Neural progenitor cell (in vitro differentiated cells): Measurements from ENCODE around the gene NT5DC1.

Experiments used
- EZH2 ChIP-seq: fragments of 200-600 bp; sonication (generic); IDR thresholded peaks from 2 replicates; pipeline ENCODE4 v1.6.1; 2017; ENCODE audit warnings: antibody characterized with exemption, mild to moderate bottlenecking, moderate library complexity
- TF ChIP-seq, protein P1 (sequence below): fragments of 200-600 bp; sonication (generic); IDR thresholded peaks from 2 replicates; pipeline ENCODE4 v1.5.1; 2017; ENCODE audit warnings: antibody characterized with exemption, mild to moderate bottlenecking

DNA sequence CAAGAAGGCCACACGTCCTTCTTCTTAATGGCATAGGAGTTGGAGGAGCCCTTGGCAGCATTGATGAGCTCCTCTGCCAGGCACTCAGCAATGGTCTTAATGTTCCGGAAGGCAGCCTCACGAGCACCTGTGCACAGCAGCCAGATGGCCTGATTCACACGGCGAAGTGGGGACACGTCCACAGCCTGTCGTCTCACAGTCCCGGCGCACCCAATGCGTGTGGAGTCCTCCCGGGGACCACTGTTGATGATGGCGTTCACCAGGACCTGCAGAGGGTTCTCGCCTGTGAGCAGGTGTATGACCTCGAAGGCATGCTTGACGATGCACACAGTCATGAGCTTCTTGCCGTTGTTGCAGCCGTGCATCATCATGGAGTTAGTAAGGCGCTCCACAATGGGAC lies 157.9 kb downstream of the NT5DC1 start:
- TF ChIP-seq, protein P1, sequence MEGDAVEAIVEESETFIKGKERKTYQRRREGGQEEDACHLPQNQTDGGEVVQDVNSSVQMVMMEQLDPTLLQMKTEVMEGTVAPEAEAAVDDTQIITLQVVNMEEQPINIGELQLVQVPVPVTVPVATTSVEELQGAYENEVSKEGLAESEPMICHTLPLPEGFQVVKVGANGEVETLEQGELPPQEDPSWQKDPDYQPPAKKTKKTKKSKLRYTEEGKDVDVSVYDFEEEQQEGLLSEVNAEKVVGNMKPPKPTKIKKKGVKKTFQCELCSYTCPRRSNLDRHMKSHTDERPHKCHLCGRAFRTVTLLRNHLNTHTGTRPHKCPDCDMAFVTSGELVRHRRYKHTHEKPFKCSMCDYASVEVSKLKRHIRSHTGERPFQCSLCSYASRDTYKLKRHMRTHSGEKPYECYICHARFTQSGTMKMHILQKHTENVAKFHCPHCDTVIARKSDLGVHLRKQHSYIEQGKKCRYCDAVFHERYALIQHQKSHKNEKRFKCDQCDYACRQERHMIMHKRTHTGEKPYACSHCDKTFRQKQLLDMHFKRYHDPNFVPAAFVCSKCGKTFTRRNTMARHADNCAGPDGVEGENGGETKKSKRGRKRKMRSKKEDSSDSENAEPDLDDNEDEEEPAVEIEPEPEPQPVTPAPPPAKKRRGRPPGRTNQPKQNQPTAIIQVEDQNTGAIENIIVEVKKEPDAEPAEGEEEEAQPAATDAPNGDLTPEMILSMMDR: no peak
- no peak for TF ChIP-seq EZH2
